22Rv1 (cell line): ENCODE measurements around the gene ZNF845.

ENCODE experiments used
- ZFX ChIP-seq: fragments of 450-650 bp; IDR thresholded peaks from 2 replicates; pipeline ENCODE4 v1.6.1; 2017; ENCODE audit warnings: antibody characterized with exemption, borderline replicate concordance
- TF ChIP-seq, protein P1 (sequence below): fragments of 450-650 bp; IDR thresholded peaks from 2 replicates; pipeline ENCODE4 v1.5.1; 2017; ENCODE audit warnings: mild to moderate bottlenecking

DNA sequence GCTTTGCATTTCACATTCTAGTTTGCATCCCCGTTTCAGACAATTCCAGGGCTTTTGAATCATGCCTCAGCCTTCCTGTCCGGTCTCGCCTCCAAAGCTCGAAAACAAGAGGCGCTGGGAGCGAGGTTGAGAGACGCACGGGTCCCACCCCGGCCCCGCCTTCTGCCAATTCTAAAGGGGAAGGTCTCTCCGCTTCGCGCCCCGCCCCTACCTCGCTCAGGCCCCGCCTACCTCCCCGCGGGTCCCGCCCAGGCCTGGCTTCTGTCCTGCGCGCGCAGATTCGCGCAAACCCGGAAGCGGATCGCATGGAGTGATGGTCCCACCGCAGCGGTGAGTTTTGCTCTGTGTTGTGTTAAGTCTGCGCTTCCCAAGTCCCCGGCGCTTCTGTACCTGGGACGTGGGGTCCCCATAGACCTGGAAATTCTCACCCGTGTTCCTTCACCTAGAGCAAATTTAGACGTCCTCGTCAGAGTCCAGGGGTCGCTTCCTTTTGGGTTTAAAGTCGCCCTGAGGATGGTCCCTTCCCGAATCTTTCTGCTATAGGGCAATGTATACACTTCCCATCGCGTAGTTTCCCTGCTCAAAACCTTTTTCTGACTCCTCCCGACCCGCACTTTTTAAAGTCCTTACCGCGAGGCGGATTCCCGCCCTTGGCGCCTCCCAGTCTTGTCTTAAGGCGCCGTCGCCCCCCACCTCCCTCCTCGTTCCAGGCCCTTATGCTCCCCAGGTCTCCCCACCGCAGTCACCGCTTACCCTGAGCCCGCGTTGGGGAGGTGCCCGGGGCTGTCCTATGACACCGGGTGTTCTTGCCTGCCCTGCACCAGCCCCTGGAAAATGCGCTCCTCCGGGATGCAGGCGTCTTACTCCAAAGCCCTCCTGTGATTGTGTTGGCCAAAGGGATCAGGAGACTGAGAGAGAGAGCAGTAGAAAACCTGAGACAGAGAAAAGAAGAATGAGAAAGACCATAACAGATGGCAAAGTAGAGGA, at the start of gene ZNF845:
- TF ChIP-seq, protein P1, sequence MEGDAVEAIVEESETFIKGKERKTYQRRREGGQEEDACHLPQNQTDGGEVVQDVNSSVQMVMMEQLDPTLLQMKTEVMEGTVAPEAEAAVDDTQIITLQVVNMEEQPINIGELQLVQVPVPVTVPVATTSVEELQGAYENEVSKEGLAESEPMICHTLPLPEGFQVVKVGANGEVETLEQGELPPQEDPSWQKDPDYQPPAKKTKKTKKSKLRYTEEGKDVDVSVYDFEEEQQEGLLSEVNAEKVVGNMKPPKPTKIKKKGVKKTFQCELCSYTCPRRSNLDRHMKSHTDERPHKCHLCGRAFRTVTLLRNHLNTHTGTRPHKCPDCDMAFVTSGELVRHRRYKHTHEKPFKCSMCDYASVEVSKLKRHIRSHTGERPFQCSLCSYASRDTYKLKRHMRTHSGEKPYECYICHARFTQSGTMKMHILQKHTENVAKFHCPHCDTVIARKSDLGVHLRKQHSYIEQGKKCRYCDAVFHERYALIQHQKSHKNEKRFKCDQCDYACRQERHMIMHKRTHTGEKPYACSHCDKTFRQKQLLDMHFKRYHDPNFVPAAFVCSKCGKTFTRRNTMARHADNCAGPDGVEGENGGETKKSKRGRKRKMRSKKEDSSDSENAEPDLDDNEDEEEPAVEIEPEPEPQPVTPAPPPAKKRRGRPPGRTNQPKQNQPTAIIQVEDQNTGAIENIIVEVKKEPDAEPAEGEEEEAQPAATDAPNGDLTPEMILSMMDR: no peak
- no peak for TF ChIP-seq ZFX
